ENCODE results near the gene ARRDC5. TPM values are rescaled to one million over a fixed set of nuclear protein-coding genes. Genes with fewer than 3 reads are reported as not detected.

Gene ARRDC5
- total RNA-seq, 1 experiment from 2014 or later: not detected

Other genes starting within 250 kb of the ARRDC5 start
- 154 and 171 TPM in 2 replicates for gene MYDGF, start 232.6 kb downstream of the ARRDC5 start, total RNA-seq (2014; rRNA removed; shearing (Covaris generic))
- 77.1 and 109 TPM in 2 replicates for gene DPP9, start 179.1 kb downstream of the ARRDC5 start, total RNA-seq (2014; rRNA removed; shearing (Covaris generic))
- 13.5 and 14.0 TPM in 2 replicates for gene FEM1A, start 111.2 kb downstream of the ARRDC5 start, total RNA-seq (2014; rRNA removed; shearing (Covaris generic))
- 0.74 and 1.7 TPM in 2 replicates for gene TICAM1, start 71.2 kb downstream of the ARRDC5 start, total RNA-seq (2014; rRNA removed; shearing (Covaris generic))
- 102 and 114 TPM in 2 replicates for gene PLIN3, start 35.2 kb downstream of the ARRDC5 start, total RNA-seq (2014; rRNA removed; shearing (Covaris generic))
- gene UHRF1, start 6.6 kb upstream of the ARRDC5 start, total RNA-seq (2014; rRNA removed; shearing (Covaris generic)): 32.4 and 34.6 TPM in 2 replicates
- 2.1 and 4.2 TPM in 2 replicates for gene KDM4B, start 66.2 kb upstream of the ARRDC5 start, total RNA-seq (2014; rRNA removed; shearing (Covaris generic))

All from Daoy (cell line).